Medulla oblongata (tissue), 1 donor: ENCODE data around the gene DUSP16.

Source experiments
- DNase-seq: peaks from one replicate; pipeline ENCODE4 v3.0.0-alpha.2; 2015; ENCODE audit errors: extremely low spot score

DUSP16 gene

GRCh38 chr12:12442548-12443071, 120.1 kb downstream of the DUSP16 start:
- no peak for DNase-seq

- no peak for DNase-seq
Observed at GRCh38 chr12:12441843-12442461, 120.7 kb downstream of the DUSP16 start.

GRCh38 chr12:12441429-12441807, 121.2 kb downstream of the DUSP16 start:
- no peak for DNase-seq

GRCh38 chr12:12440784-12441428, 121.8 kb downstream of the DUSP16 start:
- no peak for DNase-seq

- no peak for DNase-seq
Observed at GRCh38 chr12:12439636-12440035, 123.0 kb downstream of the DUSP16 start.

GRCh38 chr12:12436831-12437345, 125.8 kb downstream of the DUSP16 start:
- no peak for DNase-seq

GRCh38 chr12:12433203-12433731, 129.4 kb downstream of the DUSP16 start:
- no peak for DNase-seq

GRCh38 chr12:12432364-12432763, 130.3 kb downstream of the DUSP16 start:
- DNase-seq: no peak

- DNase-seq: no peak
Observed at GRCh38 chr12:12428961-12429657, 133.6 kb downstream of the DUSP16 start.

- DNase-seq: no peak
Observed at GRCh38 chr12:12428047-12428446, 134.6 kb downstream of the DUSP16 start.

GRCh38 chr12:12427568-12427967, 135.1 kb downstream of the DUSP16 start:
- DNase-seq: no peak

- no peak for DNase-seq
Observed at GRCh38 chr12:12425616-12426015, 137.0 kb downstream of the DUSP16 start.

GRCh38 chr12:12425001-12425400, 137.7 kb downstream of the DUSP16 start:
- no peak for DNase-seq
